Mesendoderm (in vitro differentiated cells): Measurements from ENCODE around the gene ITGB6.
A peak's percentile ranks its signal among the peaks of the same experiment; 100 is the strongest.

Experiments
- DNase-seq: peaks from one replicate; pipeline ENCODE4 v3.0.0; 2013
- H2AK5ac ChIP-seq: 2 replicates; pipeline ENCODE4 v1.6.1; 2013; ENCODE audit warnings: low read length, inconsistent platforms
- H2BK120ac ChIP-seq: 2 replicates; pipeline ENCODE4 v1.6.1; 2013; ENCODE audit warnings: low read depth, mild to moderate bottlenecking, low read length, moderate library complexity, mixed read lengths
- H2BK15ac ChIP-seq: replicated peaks from 2 replicates; pipeline ENCODE4 v1.6.1; 2013; ENCODE audit warnings: low read depth, mild to moderate bottlenecking, moderate library complexity
- H2BK5ac ChIP-seq: 2 replicates; pipeline ENCODE4 v1.6.1; 2013; ENCODE audit warnings: low read length, inconsistent platforms
- H3K18ac ChIP-seq: 2 replicates; pipeline ENCODE4 v1.6.1; 2013; ENCODE audit warnings: mild to moderate bottlenecking, low read length, mixed read lengths
- H3K23ac ChIP-seq: one replicate; pipeline ENCODE4 v1.6.1; 2013; ENCODE audit warnings: low read length
- H3K27ac ChIP-seq: 2 replicates; pipeline ENCODE4 v1.5.1; 2013; ENCODE audit warnings: low read depth, mild to moderate bottlenecking, inconsistent platforms, low read length, moderate library complexity
- H3K27me3 ChIP-seq: 2 replicates; pipeline ENCODE4 v1.6.1; 2013; ENCODE audit warnings: low read length, control low read depth, mild to moderate bottlenecking, inconsistent platforms; ENCODE audit not compliant: insufficient read depth, poor library complexity
- H3K36me3 ChIP-seq: 2 replicates; pipeline ENCODE4 v1.6.1; 2013; ENCODE audit warnings: low read length, inconsistent platforms; ENCODE audit not compliant: control insufficient read depth, insufficient read depth
- H3K4ac ChIP-seq: one replicate; pipeline ENCODE4 v1.6.1; 2013; ENCODE audit warnings: low read depth, mild to moderate bottlenecking, low read length, moderate library complexity
- H3K4me1 ChIP-seq: 2 replicates; pipeline ENCODE4 v1.6.1; 2013; ENCODE audit warnings: low read depth, low read length, inconsistent platforms; ENCODE audit not compliant: control insufficient read depth
- H3K4me2 ChIP-seq: 2 replicates; pipeline ENCODE4 v1.6.1; 2013; ENCODE audit warnings: low read length
- H3K4me3 ChIP-seq: 2 replicates; pipeline ENCODE4 v1.5.1; 2013; ENCODE audit warnings: mild to moderate bottlenecking, low read length
- H3K56ac ChIP-seq: one replicate; pipeline ENCODE4 v1.6.1; 2013; ENCODE audit warnings: low read length
- H3K79me1 ChIP-seq: 2 replicates; pipeline ENCODE4 v1.6.1; 2013; ENCODE audit warnings: low read length, inconsistent platforms
- H3K79me2 ChIP-seq: 2 replicates; pipeline ENCODE4 v1.6.1; 2013; ENCODE audit warnings: mild to moderate bottlenecking, low read length; ENCODE audit not compliant: control insufficient read depth, insufficient read depth
- H3K9ac ChIP-seq: 2 replicates; pipeline ENCODE4 v1.6.1; 2013; ENCODE audit warnings: low read length, inconsistent platforms
- H4K5ac ChIP-seq: one replicate; pipeline ENCODE4 v1.6.1; 2013; ENCODE audit warnings: low read length
- H4K8ac ChIP-seq: one replicate; pipeline ENCODE4 v1.6.1; 2013; ENCODE audit warnings: low read depth, mild to moderate bottlenecking, control low read depth, low read length, moderate library complexity
- WGBS: extraction: QIAGEN DNeasy Blood & Tissue Kit; methylation state at CpG from one replicate; pipeline ENCODE4 v1.1.7; 2013; ENCODE audit warnings: low lambda C conversion rate, missing lambda C conversion rate; ENCODE audit not compliant: insufficient coverage; ENCODE audit errors: extremely low coverage; 5-methylcytosine and 5-hydroxymethylcytosine counted together

ITGB6 gene

GRCh38 chr2:160167089-160167740, 32.9 kb downstream of the ITGB6 start:
- H3K18ac ChIP-seq, result no peak overlapping the region
- peak overlapping the region; percentile 18 for H3K4ac ChIP-seq
- H2BK120ac ChIP-seq, result no peak overlapping the region
- no peaks in the 10 kb centered on the region for H3K27me3 ChIP-seq
- H3K9ac ChIP-seq, result no peak overlapping the region
- no peaks in the 10 kb centered on the region for H3K79me1 ChIP-seq
- no peak overlapping the region for H4K8ac ChIP-seq
- no peak for DNase-seq
- no peak overlapping the region for H3K27ac ChIP-seq
- no peak overlapping the region for H4K5ac ChIP-seq
- H3K56ac ChIP-seq, result peak overlapping the region; percentile 27
- no peak overlapping the region for H2BK15ac ChIP-seq
- H3K4me1 ChIP-seq, result no peaks in the 10 kb centered on the region
- no peak overlapping the region for H2BK5ac ChIP-seq
- no peaks in the 10 kb centered on the region for H3K79me2 ChIP-seq
- no CpG with 5 or more reads among the region's 12 CpGs for WGBS
- H3K23ac ChIP-seq, result no peak overlapping the region
- no peak overlapping the region for H3K4me2 ChIP-seq
- no peak overlapping the region for H2AK5ac ChIP-seq
- H3K4me3 ChIP-seq, result no peak overlapping the region
- no peaks in the 10 kb centered on the region for H3K36me3 ChIP-seq

- Histone ChIP-seq H3K27ac (no peak overlapping the region), H3K18ac (no peak overlapping the region)
- no CpG with 5 or more reads among the region's 1 CpG for WGBS
Observed at GRCh38 chr2:160165996-160166395, 34.1 kb downstream of the ITGB6 start.

GRCh38 chr2:160165081-160165480, 35.0 kb downstream of the ITGB6 start:
- Histone ChIP-seq H2BK120ac (no peak overlapping the region), H3K4me2 (no peak overlapping the region), H3K4me1 (no peaks in the 10 kb centered on the region), H3K79me2 (no peaks in the 10 kb centered on the region), H3K27me3 (no peaks in the 10 kb centered on the region), H3K27ac (no peak overlapping the region), H3K4ac (no peak overlapping the region), H3K23ac (no peak overlapping the region), H2BK15ac (no peak overlapping the region), H3K4me3 (no peak overlapping the region), H2AK5ac (no peak overlapping the region), H4K8ac (no peak overlapping the region), H3K36me3 (no peaks in the 10 kb centered on the region), H2BK5ac (no peak overlapping the region), H3K9ac (no peak overlapping the region), H4K5ac (no peak overlapping the region), H3K18ac (no peak overlapping the region), H3K56ac (no peak overlapping the region), H3K79me1 (no peaks in the 10 kb centered on the region)
- DNase-seq, result no peak
- WGBS, result no CpG with 5 or more reads among the region's 2 CpGs

More at GRCh38 chr2:160165996-160166395, 34.1 kb downstream of the ITGB6 start:
- DNase-seq, result no peak
- Histone ChIP-seq H3K56ac (no peak overlapping the region), H4K5ac (no peak overlapping the region), H3K23ac (no peak overlapping the region), H2AK5ac (no peak overlapping the region), H3K4me2 (no peak overlapping the region), H3K79me1 (no peaks in the 10 kb centered on the region), H2BK120ac (no peak overlapping the region), H3K79me2 (no peaks in the 10 kb centered on the region), H3K4ac (no peak overlapping the region), H2BK5ac (no peak overlapping the region), H3K9ac (no peak overlapping the region), H3K4me1 (no peaks in the 10 kb centered on the region), H3K36me3 (no peaks in the 10 kb centered on the region), H3K27me3 (no peaks in the 10 kb centered on the region), H2BK15ac (peak overlapping the region; percentile 0), H3K4me3 (no peak overlapping the region), H4K8ac (no peak overlapping the region)

GRCh38 chr2:160157861-160158829, 41.9 kb downstream of the ITGB6 start:
- H3K79me1 ChIP-seq, result no peaks in the 10 kb centered on the region
- H3K36me3 ChIP-seq, result no peaks in the 10 kb centered on the region
- peak; percentile 85 for DNase-seq
- no peak overlapping the region for H4K8ac ChIP-seq
- H2BK5ac ChIP-seq, result no peak overlapping the region
- peaks cover 4% of the 10 kb centered on the region for H3K4me1 ChIP-seq
- no peak overlapping the region for H3K4ac ChIP-seq
- no peaks in the 10 kb centered on the region for H3K27me3 ChIP-seq
- H4K5ac ChIP-seq, result no peak overlapping the region
- no peak overlapping the region for H3K4me3 ChIP-seq
- no peak overlapping the region for H3K27ac ChIP-seq
- H3K23ac ChIP-seq, result no peak overlapping the region
- H2AK5ac ChIP-seq, result peak overlapping the region; percentile 38
- no peak overlapping the region for H2BK120ac ChIP-seq
- H3K56ac ChIP-seq, result no peak overlapping the region
- WGBS, result no CpG with 5 or more reads among the region's 13 CpGs
- no peak overlapping the region for H3K9ac ChIP-seq
- no peak overlapping the region for H2BK15ac ChIP-seq
- H3K79me2 ChIP-seq, result no peaks in the 10 kb centered on the region
- H3K4me2 ChIP-seq, result no peak overlapping the region
- no peak overlapping the region for H3K18ac ChIP-seq

- Histone ChIP-seq H3K79me2 (no peaks in the 10 kb centered on the region), H3K27ac (no peak overlapping the region)
- no CpG with 5 or more reads among the region's 2 CpGs for WGBS
Observed at GRCh38 chr2:160156665-160157064, 43.4 kb downstream of the ITGB6 start.

More at GRCh38 chr2:160156665-160157064, 43.4 kb downstream of the ITGB6 start:
- Histone ChIP-seq H3K4me1 (peaks cover 4% of the 10 kb centered on the region), H2BK120ac (no peak overlapping the region), H2AK5ac (no peak overlapping the region), H2BK5ac (no peak overlapping the region), H3K23ac (no peak overlapping the region), H3K18ac (no peak overlapping the region), H3K56ac (no peak overlapping the region), H2BK15ac (no peak overlapping the region), H3K4me2 (no peak overlapping the region), H3K4ac (no peak overlapping the region), H3K9ac (no peak overlapping the region), H4K8ac (no peak overlapping the region), H3K36me3 (no peaks in the 10 kb centered on the region), H4K5ac (no peak overlapping the region), H3K27me3 (no peaks in the 10 kb centered on the region), H3K4me3 (no peak overlapping the region), H3K79me1 (no peaks in the 10 kb centered on the region)
- no peak for DNase-seq
